Measurements from ENCODE around the gene BPIFA3. TPM values are rescaled to one million over a fixed set of nuclear protein-coding genes. Genes with fewer than 3 reads are reported as not detected.

BPIFA3 gene
- total and polyA plus RNA-seq, 2 of the 13 experiments (the other 11 are each of a cell fraction or from before 2014, with no cell fraction given), result not detected

- TF ChIP-seq ZBTB49 (CRISPR knock-in tag; IDR thresholded peaks at IDR 0.05; ENCODE audit: borderline replicate concordance) (no peak), SALL1 (CRISPR knock-in tag; IDR thresholded peaks at IDR 0.05) (peak; percentile 59), RAD51 (IDR thresholded peaks at IDR 0.05; ENCODE audit: borderline replicate concordance) (no peak), ZNF609 (CRISPR knock-in tag; IDR thresholded peaks at IDR 0.05; ENCODE audit: borderline replicate concordance) (no peak)
Observed at GRCh38 chr20:33273117-33273851, 56.1 kb downstream of the BPIFA3 start (continued).

- no peak overlapping the region for H3K9ac ChIP-seq (ENCODE audit: insufficient read depth, low read depth, low read length)
- no peak for ATAC-seq
- no peak for FAIRE-seq
- no peaks in the 10 kb centered on the region; a peak in 1 of 5 replicates for H3K27me3 ChIP-seq (ENCODE audit: control insufficient read depth in 1 of 2, insufficient read depth in 2 of 2, low read length in 2 of 2)
- CTCF ChIA-PET (ENCODE audit: low intra/inter-chr PET ratio, low total read pairs), result no interaction called here
- POLR2A ChIA-PET, result no interaction called here
- H3K27ac ChIP-seq (ENCODE audit: extremely low read length, insufficient read depth, low read length), result no peak overlapping the region
- no peaks in the 10 kb centered on the region for H3K79me2 ChIP-seq (ENCODE audit: insufficient read depth, low read length)
- intact Hi-C loops (cut with micrococcal nuclease; ENCODE audit: unreplicated experiment), result no loop called here
- H3K4me3 ChIP-seq (replicated peaks in 1 of 3; ENCODE audit: insufficient read depth in 1 of 3, low read depth in 2 of 3, low read length in 3 of 3), result no peak overlapping the region
- 61% methylated on average over 8 of the region's 8 CpGs for WGBS (ENCODE audit: low lambda C conversion rate)
- no peaks in the 10 kb centered on the region for H3K36me3 ChIP-seq (replicated peaks in 1 of 2; ENCODE audit: control insufficient read depth in 1 of 2, insufficient read depth in 2 of 2, low read length in 2 of 2)
- no peaks in the 10 kb centered on the region for H4K20me1 ChIP-seq (ENCODE audit: insufficient read depth, low read length)
- peaks cover 84% of the 10 kb centered on the region for H3K4me1 ChIP-seq (ENCODE audit: insufficient read depth, low read length)
- no peak overlapping the region for H2AFZ ChIP-seq (ENCODE audit: low read length)
- in situ Hi-C loops (cut with HindIII; ENCODE audit: extremely low pct_ligation_motif_present, low pct_unique_long_range_greater_than_20kb), result no loop called here
- no TSS peak for BruUV-seq (replicated peaks)
- DNase-seq (ENCODE audit: low spot score), result no peak
- no peaks in the 10 kb centered on the region for H3K9me3 ChIP-seq (ENCODE audit: low read length)
- no peak overlapping the region for H3K4me2 ChIP-seq (ENCODE audit: low read depth, low read length)
- TF ChIP-seq ZNF614 (CRISPR knock-in tag; IDR thresholded peaks at IDR 0.05; ENCODE audit: borderline replicate concordance) (no peak), FOXP1 (IDR thresholded peaks at IDR 0.05) (no peak), FOXP1 (CRISPR knock-in tag; IDR thresholded peaks at IDR 0.05) (no peak), GLMP (CRISPR knock-in tag; IDR thresholded peaks at IDR 0.05; ENCODE audit: borderline replicate concordance) (no peak), NR1H2 (CRISPR knock-in tag; IDR thresholded peaks at IDR 0.05; ENCODE audit: borderline replicate concordance, low read depth) (no peak), ZFP36L2 (CRISPR knock-in tag; IDR thresholded peaks at IDR 0.05) (no peak), ARHGAP35 (CRISPR knock-in tag; IDR thresholded peaks at IDR 0.05; ENCODE audit: borderline replicate concordance) (no peak), HMG20B (CRISPR knock-in tag; conservative IDR thresholded peaks at IDR 0.05) (no peak), NR2F2 (IDR thresholded peaks at IDR 0.05; ENCODE audit: borderline replicate concordance, low read depth) (no peak)
Observed at GRCh38 chr20:33275215-33275614, 58.1 kb downstream of the BPIFA3 start.

Data from HepG2 (cell line).